ENCODE data around the gene FNDC5. TPM values are rescaled to one million over a fixed set of nuclear protein-coding genes. Genes with fewer than 3 reads are reported as not detected.

The FNDC5 gene
- total RNA-seq, 2 donors from 2014 or later: 0.45 to 0.64 TPM

DNA sequence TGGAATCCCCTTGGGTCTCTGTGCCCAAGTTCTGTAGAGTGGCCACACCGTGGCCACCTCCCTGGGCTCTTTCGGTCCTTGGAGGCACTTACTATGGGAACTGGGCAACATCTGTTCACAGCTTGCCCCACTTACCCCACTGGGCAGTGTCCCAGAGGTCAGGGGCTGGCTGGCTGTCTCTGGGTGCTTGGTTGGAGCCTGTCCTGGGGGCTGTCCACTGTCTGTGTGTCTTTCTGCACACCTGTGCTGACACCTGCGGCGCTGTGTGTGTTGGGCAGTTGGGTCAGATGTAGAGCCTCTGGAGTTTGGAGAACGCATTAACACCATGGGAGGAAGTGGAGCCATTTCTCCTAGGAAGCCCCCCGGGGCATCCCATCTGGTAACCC is 31.8 kb upstream of the FNDC5 start:
- Histone ChIP-seq H3K36me3 (no peaks in the 10 kb centered on the region), H3K27ac (peak overlapping the region; percentile 80), H3K9me3 (no peaks in the 10 kb centered on the region), H3K27me3 (no peaks in the 10 kb centered on the region), H3K9ac (ENCODE audit: low read depth in 2 of 2, low read length in 2 of 2) (peak overlapping the region in 1 of 2 donors; percentile 58), H3K4me1 (no peaks in the 10 kb centered on the region), H3K4me3 (no peak overlapping the region)
- TF ChIP-seq, protein P1, sequence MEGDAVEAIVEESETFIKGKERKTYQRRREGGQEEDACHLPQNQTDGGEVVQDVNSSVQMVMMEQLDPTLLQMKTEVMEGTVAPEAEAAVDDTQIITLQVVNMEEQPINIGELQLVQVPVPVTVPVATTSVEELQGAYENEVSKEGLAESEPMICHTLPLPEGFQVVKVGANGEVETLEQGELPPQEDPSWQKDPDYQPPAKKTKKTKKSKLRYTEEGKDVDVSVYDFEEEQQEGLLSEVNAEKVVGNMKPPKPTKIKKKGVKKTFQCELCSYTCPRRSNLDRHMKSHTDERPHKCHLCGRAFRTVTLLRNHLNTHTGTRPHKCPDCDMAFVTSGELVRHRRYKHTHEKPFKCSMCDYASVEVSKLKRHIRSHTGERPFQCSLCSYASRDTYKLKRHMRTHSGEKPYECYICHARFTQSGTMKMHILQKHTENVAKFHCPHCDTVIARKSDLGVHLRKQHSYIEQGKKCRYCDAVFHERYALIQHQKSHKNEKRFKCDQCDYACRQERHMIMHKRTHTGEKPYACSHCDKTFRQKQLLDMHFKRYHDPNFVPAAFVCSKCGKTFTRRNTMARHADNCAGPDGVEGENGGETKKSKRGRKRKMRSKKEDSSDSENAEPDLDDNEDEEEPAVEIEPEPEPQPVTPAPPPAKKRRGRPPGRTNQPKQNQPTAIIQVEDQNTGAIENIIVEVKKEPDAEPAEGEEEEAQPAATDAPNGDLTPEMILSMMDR (IDR thresholded peaks at IDR 0.05): no peak
- no peak for DNase-seq
- intact Hi-C loops (cut with DNase I): no loop called here

DNA sequence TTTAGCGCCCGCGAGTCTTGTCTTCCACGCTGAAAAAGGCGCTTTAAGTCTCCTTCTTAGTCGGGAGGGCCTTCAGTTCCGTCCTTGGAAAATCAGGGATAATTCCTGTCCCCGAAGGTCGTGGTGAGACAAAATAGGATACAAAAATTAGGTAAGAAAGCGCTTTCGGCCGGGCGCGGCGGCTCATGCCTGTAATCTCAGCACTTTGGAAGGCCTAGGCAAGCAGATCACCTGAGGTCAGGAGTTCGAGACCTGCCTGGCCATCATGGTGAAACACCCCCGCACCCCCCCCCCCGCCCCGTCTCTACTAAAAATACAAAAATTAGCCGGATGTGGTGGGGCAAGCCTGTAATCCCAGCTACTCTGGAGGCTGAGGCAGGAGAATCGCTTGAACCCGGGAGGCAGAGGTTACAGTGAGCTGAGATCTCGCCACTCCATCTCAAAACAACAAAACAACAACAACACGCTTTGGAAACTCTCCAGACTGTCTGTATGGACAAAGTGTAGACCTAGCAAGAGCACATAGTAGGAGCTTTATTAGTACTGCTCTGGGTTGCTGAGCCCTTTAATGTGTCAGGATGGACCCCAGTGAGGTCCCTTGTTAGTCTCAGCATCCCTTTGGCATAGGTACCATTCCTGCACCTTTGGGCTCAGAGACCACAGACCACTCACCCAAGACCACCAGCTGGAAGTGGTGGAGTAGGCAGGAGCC is 31.3 kb upstream of the FNDC5 start:
- no peaks in the 10 kb centered on the region for H3K4me1 ChIP-seq
- H3K9ac ChIP-seq (ENCODE audit: low read depth in 2 of 2, low read length in 2 of 2): peak overlapping the region; percentile 79 to 90
- H3K4me3 ChIP-seq: peak overlapping the region; percentile 69
- H3K9me3 ChIP-seq: no peaks in the 10 kb centered on the region
- intact Hi-C loops (cut with DNase I): no loop called here
- peak overlapping the region; percentile 80 for H3K27ac ChIP-seq
- no peak for DNase-seq
- TF ChIP-seq, protein P1 (IDR thresholded peaks at IDR 0.05): no peak
- no peaks in the 10 kb centered on the region for H3K36me3 ChIP-seq
- no peaks in the 10 kb centered on the region for H3K27me3 ChIP-seq

DNA sequence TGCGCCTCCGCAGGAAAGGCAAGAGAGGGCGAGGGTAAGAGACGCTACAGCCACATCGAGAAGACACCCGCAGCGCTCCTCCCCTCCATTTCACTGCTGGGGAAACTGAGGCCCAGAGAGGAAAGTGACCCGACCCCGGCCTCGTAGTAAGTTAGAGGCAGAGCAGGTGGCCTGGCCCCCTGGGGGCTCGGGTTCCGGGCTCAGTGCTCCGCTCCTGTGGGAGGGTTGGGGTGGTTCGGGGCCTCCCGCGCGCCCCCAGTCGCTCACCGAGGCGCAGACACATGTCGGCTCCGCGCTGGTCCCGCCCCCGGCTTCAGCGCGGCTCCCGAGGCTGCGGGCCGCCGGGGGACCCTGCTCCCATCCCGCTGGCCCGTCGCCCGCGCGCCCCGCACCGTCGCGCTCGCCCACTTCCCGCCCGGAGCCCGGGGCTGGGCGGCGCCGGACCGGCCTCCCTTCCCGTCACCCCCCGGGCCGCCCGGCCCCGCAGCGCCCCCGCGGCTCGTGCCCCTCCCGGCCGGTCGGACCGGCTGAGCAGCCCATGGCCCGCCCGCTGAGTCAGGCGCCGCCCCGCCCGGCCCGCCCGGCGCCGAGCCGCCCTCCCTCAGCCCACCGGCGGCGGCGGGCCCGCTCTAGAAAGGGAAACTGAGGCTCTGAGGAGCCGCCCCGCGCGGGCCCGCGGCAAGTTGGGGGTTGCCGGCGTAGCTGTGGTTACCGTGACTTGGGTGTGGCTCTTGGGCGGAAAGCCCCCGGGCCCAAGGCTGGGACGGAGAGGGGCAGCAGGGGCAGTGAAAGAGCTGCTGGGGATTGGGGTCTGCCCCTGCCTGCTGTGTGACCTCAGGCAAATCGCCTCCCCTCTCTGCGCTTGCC is 30.5 kb upstream of the FNDC5 start, which contains the start of gene TMEM54:
Gene TMEM54 (minus strand): TSS at position 434 of the 867 bp plus-strand sequence. CDS start 151 bp downstream, at position 283.
- Histone ChIP-seq H3K9ac (ENCODE audit: low read depth in 2 of 2, low read length in 2 of 2) (peak within 1 kb of the TSS; percentile 94 to 96), H3K36me3 (no peaks in the 10 kb centered on the region), H3K4me3 (peak within 1 kb of the TSS; percentile 69), H3K9me3 (no peaks in the 10 kb centered on the region), H3K27me3 (no peaks in the 10 kb centered on the region), H3K4me1 (no peaks in the 10 kb centered on the region), H3K27ac (peak within 1 kb of the TSS; percentile 83)
- intact Hi-C loops (cut with DNase I): no loop called here
- TF ChIP-seq, protein P1 (IDR thresholded peaks at IDR 0.05): no peak
- peak; percentile 81 for DNase-seq

DNA sequence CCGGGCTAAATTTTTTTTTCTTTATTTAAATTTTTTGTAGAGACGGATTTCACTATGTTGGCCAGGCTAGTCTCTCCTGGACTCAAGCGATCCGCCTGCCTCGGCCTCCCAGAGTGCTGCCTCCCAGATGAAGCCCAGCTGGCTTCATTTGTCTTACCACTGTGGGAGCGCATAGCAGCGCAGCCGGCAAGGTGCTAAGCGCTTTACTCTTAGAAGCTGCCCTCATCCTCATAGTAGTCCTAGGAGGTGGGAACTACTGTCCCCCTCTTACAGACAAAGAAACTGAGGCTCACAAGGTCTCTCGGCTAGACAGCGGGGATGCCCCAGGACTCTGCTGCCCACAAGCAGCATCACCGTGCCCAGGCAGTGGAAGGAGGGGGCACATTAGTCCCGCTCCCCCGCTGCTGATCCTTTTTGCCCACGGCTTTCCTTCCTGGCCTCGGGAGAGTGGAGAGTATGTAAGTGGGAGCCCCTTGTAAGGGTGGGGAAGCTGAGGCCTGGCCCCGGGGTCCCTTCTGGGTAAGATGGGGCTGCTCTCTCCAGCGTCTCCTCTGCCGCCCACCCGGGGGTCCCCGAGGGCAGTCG is 29.8 kb upstream of the FNDC5 start:
- Histone ChIP-seq H3K27me3 (no peaks in the 10 kb centered on the region), H3K36me3 (no peaks in the 10 kb centered on the region), H3K27ac (peak overlapping the region; percentile 83), H3K9ac (ENCODE audit: low read depth in 2 of 2, low read length in 2 of 2) (peak overlapping the region; percentile 94 to 96), H3K4me1 (no peaks in the 10 kb centered on the region), H3K9me3 (no peaks in the 10 kb centered on the region), H3K4me3 (peak overlapping the region; percentile 69)
- no peak for DNase-seq
- TF ChIP-seq, protein P1 (IDR thresholded peaks at IDR 0.05): no peak
- intact Hi-C loops (cut with DNase I): no loop called here

DNA sequence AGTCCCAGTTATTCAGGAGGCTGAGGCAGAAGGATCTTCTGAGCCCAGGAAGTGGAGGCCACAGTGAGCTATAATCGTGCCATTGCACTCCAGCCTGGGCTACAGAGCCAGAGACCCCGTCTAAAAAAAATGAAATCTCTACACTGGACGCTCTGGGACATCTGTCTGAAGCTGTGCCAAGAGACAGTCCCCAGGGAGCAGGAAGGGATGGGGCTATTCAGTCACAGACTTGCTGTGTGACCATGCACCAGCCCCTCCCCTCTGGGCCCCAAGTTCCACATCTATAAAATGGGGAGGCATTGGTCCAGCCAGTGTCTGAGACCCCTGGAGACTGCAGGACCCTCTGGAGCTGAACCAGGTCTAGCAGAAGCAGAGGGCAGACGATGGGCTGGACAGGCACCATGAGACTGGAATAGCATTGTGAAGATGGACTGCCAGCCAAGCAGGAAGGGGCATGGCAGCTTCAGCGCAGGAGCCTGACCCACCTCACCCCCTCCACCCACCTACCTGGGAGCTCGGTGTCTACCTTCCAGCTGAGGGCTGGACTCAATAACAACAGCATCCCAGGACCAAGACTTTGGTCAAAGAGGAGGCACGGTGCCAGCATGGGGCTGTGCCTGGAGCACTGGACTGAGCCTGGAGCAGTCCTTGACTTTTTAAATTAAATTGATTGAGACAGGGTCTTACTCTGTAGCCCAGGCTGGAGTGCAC is 29.0 kb upstream of the FNDC5 start:
- DNase-seq: peak; percentile 68
- H3K27me3 ChIP-seq: no peaks in the 10 kb centered on the region
- peak overlapping the region; percentile 83 for H3K27ac ChIP-seq
- intact Hi-C loops (cut with DNase I): no loop called here
- H3K9me3 ChIP-seq: no peaks in the 10 kb centered on the region
- peak overlapping the region; percentile 69 for H3K4me3 ChIP-seq
- peak overlapping the region in 1 of 2 donors; percentile 96 for H3K9ac ChIP-seq (ENCODE audit: low read depth in 2 of 2, low read length in 2 of 2)
- TF ChIP-seq, protein P1 (IDR thresholded peaks at IDR 0.05): no peak
- no peaks in the 10 kb centered on the region for H3K36me3 ChIP-seq
- H3K4me1 ChIP-seq: no peaks in the 10 kb centered on the region
